Measurements from ENCODE around the gene RASEF. TPM values are rescaled to one million over a fixed set of nuclear protein-coding genes. Genes with fewer than 3 reads are reported as not detected.

RASEF gene
- total RNA-seq, 1 experiment from 2014 or later = 0.09 TPM

DNA sequence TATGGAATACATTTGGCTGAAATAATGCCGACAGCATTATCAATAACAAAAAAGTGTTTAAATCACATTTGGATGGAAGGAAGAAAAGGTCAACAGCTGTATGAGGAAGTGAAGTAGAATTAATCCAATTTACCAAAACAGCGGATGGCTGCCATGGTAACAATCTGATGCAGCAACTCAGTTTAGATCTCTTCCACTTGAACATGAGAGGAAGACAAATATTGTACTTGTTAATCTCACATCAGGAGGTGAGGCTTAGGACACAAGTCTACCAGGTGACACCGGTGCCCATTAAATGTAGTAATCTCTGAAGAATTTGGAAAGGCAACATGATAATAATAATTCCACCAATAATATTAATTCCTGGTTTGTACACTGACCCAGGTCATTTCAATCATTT, 2.4 kb downstream of the RASEF start:
- intact Hi-C loops (cut with micrococcal nuclease; ENCODE audit: unreplicated experiment) = no loop called here
- CTCF ChIA-PET = no interaction called here
- DNase-seq (ENCODE audit: low spot score) = no peak
- Histone ChIP-seq H3K4me3 (ENCODE audit: low read depth, low read length, poor library complexity, severe bottlenecking) (no peak overlapping the region), H3K4me1 (ENCODE audit: insufficient read depth, low read length, poor library complexity, severe bottlenecking) (peaks cover 10% of the 10 kb centered on the region), H3K27me3 (replicated peaks; ENCODE audit: insufficient read depth, low read depth, low read length, poor library complexity) (peaks cover 68% of the 10 kb centered on the region), H3K27ac (ENCODE audit: low read depth, low read length, poor library complexity, severe bottlenecking) (no peak overlapping the region), H3K9me3 (ENCODE audit: low read depth, low read length, poor library complexity, severe bottlenecking) (no peaks in the 10 kb centered on the region), H3K36me3 (ENCODE audit: insufficient read depth, low read length, poor library complexity, severe bottlenecking) (no peaks in the 10 kb centered on the region)
- POLR2A ChIA-PET (ENCODE audit: low non-redundant PET) = no interaction called here
- no TSS peak for BruUV-seq (replicated peaks)
- no peak for TF ChIP-seq EZH2 (IDR thresholded peaks at IDR 0.05; ENCODE audit: borderline replicate concordance, low read depth, low read length, poor library complexity, severe bottlenecking)
- TF ChIP-seq, protein P1, sequence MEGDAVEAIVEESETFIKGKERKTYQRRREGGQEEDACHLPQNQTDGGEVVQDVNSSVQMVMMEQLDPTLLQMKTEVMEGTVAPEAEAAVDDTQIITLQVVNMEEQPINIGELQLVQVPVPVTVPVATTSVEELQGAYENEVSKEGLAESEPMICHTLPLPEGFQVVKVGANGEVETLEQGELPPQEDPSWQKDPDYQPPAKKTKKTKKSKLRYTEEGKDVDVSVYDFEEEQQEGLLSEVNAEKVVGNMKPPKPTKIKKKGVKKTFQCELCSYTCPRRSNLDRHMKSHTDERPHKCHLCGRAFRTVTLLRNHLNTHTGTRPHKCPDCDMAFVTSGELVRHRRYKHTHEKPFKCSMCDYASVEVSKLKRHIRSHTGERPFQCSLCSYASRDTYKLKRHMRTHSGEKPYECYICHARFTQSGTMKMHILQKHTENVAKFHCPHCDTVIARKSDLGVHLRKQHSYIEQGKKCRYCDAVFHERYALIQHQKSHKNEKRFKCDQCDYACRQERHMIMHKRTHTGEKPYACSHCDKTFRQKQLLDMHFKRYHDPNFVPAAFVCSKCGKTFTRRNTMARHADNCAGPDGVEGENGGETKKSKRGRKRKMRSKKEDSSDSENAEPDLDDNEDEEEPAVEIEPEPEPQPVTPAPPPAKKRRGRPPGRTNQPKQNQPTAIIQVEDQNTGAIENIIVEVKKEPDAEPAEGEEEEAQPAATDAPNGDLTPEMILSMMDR (conservative IDR thresholded peaks at IDR 0.05; ENCODE audit: low read depth, low read length) = no peak

DNA sequence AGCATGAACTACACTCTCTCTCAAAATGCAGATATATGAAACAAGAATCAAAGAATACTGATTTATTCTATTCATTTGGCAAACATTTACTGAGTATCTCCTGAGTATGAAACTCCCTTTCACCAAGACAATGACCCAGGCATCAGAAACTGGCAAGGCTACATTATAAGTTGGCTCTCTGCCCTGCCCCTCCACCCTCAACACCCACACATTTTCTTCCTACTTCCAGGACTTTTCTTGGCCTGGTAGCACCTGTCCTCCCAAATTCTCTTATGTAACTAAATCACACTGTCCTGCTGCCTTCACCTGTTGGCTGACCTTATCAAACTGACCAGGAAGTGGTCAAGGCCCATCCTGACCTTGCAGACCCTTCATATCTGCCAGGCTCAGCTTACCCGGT, 3.5 kb downstream of the RASEF start:
- CTCF ChIA-PET = no interaction called here
- no peaks in the 10 kb centered on the region for H3K36me3 ChIP-seq (ENCODE audit: insufficient read depth, low read length, poor library complexity, severe bottlenecking)
- H3K27ac ChIP-seq (ENCODE audit: low read depth, low read length, poor library complexity, severe bottlenecking) = no peak overlapping the region
- no peak for DNase-seq (ENCODE audit: low spot score)
- POLR2A ChIA-PET (ENCODE audit: low non-redundant PET) = no interaction called here
- BruUV-seq (replicated peaks) = no TSS peak
- H3K9me3 ChIP-seq (ENCODE audit: low read depth, low read length, poor library complexity, severe bottlenecking) = no peaks in the 10 kb centered on the region
- H3K4me3 ChIP-seq (ENCODE audit: low read depth, low read length, poor library complexity, severe bottlenecking) = no peak overlapping the region
- intact Hi-C loops (cut with micrococcal nuclease; ENCODE audit: unreplicated experiment) = no loop called here
- H3K27me3 ChIP-seq (replicated peaks; ENCODE audit: insufficient read depth, low read depth, low read length, poor library complexity) = peaks cover 57% of the 10 kb centered on the region
- peaks cover 10% of the 10 kb centered on the region for H3K4me1 ChIP-seq (ENCODE audit: insufficient read depth, low read length, poor library complexity, severe bottlenecking)
- TF ChIP-seq, protein P1 (conservative IDR thresholded peaks at IDR 0.05; ENCODE audit: low read depth, low read length) = no peak
- no peak for TF ChIP-seq EZH2 (IDR thresholded peaks at IDR 0.05; ENCODE audit: borderline replicate concordance, low read depth, low read length, poor library complexity, severe bottlenecking)

DNA sequence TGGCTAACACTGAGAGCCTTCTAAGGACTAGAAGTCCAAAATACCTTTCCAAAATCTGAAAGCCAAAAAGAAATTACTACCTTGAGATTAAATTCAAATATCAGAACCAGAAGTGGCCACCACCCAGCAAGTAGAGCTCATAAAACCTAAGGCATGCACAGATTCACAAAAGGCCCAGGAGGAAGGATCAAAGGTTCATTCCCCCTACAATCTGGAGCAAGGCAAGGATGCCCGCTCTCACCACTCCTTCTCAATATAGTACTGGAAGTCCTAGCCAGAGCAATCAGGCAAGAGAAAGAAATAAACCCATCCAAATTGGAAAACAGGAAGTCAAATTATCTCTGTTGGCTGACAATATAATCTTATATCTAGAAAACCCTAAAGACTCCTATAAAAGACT, 6.0 kb downstream of the RASEF start:
- intact Hi-C loops (cut with micrococcal nuclease; ENCODE audit: unreplicated experiment) = no loop called here
- Histone ChIP-seq H3K4me3 (ENCODE audit: low read depth, low read length, poor library complexity, severe bottlenecking) (no peak overlapping the region), H3K27ac (ENCODE audit: low read depth, low read length, poor library complexity, severe bottlenecking) (no peak overlapping the region), H3K36me3 (ENCODE audit: insufficient read depth, low read length, poor library complexity, severe bottlenecking) (no peaks in the 10 kb centered on the region), H3K4me1 (ENCODE audit: insufficient read depth, low read length, poor library complexity, severe bottlenecking) (no peaks in the 10 kb centered on the region), H3K9me3 (ENCODE audit: low read depth, low read length, poor library complexity, severe bottlenecking) (no peaks in the 10 kb centered on the region), H3K27me3 (replicated peaks; ENCODE audit: insufficient read depth, low read depth, low read length, poor library complexity) (peaks cover 32% of the 10 kb centered on the region)
- no peak for DNase-seq (ENCODE audit: low spot score)
- POLR2A ChIA-PET (ENCODE audit: low non-redundant PET) = no interaction called here
- CTCF ChIA-PET = no interaction called here
- no TSS peak for BruUV-seq (replicated peaks)
- TF ChIP-seq, protein P1 (conservative IDR thresholded peaks at IDR 0.05; ENCODE audit: low read depth, low read length) = no peak
- no peak for TF ChIP-seq EZH2 (IDR thresholded peaks at IDR 0.05; ENCODE audit: borderline replicate concordance, low read depth, low read length, poor library complexity, severe bottlenecking)

Measured in A673 (cell line).